Stomach (tissue), 4 donors: Measurements from ENCODE around the gene TRIOBP.

Experiments used
- CTCF ChIP-seq, 7 experiments: fragments of 450-650 bp in 4 of 7; fragments of 200-600 bp in 3 of 7; sonication (generic) in 3 of 7; IDR thresholded peaks; one replicate each; pipeline ENCODE4 v1.5.1; 2016 to 2019; ENCODE audit warnings: antibody characterized with exemption in 7 of 7, control low read depth in 2 of 7, mild to moderate bottlenecking in 1 of 7
- POLR2A ChIP-seq, 4 donors: fragments of 450-650 bp; IDR thresholded peaks; one replicate each; pipeline ENCODE4 v1.6.1; 2016; ENCODE audit warnings: antibody characterized with exemption in 4 of 4, control low read depth in 2 of 4, mild to moderate bottlenecking in 1 of 4, moderate library complexity in 1 of 4
- POLR2AphosphoS5 ChIP-seq, 3 donors: sonication (generic); formaldehyde crosslinking; IDR thresholded peaks; one replicate each; pipeline ENCODE4 v1.6.1; 2016; ENCODE audit warnings: antibody characterized with exemption in 3 of 3

DNA sequence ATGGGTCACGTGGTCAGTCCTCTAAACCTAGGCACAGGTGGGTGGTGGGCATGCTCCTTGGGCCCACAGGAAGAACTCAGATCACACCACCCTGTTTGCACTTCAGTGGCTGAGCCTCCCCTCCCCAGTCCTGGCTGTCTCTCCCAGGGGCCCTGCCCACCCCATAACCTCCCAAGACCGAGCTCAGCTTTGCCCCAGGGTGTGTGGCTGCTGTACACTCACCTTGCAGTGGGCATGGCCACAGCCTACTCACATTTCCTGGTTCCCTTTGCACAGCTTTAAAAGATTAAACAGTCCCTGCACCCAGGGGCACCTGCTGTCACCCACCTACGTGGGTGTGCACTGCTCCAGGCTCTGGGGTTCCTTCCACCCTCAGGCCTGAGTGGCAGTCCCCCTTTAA lies 13.8 kb downstream of the TRIOBP start:
- TF ChIP-seq CTCF (IDR thresholded peaks at IDR 0.05), result no peak
- TF ChIP-seq POLR2AphosphoS5 (IDR thresholded peaks at IDR 0.05), result no peak
- no peak for TF ChIP-seq POLR2A (IDR thresholded peaks at IDR 0.05)
